Measurements from ENCODE around the gene PRDM2.

Gene PRDM2

GRCh38 chr1:13769212-13769611, 69.2 kb downstream of the PRDM2 start:
- no peak for DNase-seq

- DNase-seq, result no peak
These were observed 69.8 kb downstream of the PRDM2 start for GRCh38 chr1:13769830-13770229.

GRCh38 chr1:13770743-13771142, 70.8 kb downstream of the PRDM2 start:
- DNase-seq, result no peak

- no peak for DNase-seq
These were observed 71.8 kb downstream of the PRDM2 start for GRCh38 chr1:13771745-13772144.

DNA sequence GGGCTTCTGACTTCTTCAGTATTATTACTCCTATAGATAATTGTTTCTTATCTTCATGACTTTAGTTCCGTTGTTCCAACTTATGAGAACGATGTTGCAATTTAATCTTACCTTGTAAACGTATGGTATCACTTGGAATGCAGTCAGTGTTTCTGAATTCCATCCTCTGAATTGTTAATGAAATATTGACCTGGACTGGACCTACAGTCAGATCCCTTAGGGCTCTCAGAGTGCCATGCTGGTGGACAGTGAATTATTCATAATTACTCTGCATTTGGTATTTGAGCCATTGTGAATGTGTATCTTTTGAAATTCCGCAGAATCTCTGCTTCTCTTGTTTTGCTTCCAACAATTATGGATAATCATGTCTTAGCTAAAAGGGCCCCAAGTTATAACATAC, 72.3 kb downstream of the PRDM2 start:
- no peak for DNase-seq

GRCh38 chr1:13774121-13774520, 74.1 kb downstream of the PRDM2 start:
- no peak for DNase-seq

GRCh38 chr1:13775459-13775858, 75.5 kb downstream of the PRDM2 start:
- no peak for DNase-seq

DNA sequence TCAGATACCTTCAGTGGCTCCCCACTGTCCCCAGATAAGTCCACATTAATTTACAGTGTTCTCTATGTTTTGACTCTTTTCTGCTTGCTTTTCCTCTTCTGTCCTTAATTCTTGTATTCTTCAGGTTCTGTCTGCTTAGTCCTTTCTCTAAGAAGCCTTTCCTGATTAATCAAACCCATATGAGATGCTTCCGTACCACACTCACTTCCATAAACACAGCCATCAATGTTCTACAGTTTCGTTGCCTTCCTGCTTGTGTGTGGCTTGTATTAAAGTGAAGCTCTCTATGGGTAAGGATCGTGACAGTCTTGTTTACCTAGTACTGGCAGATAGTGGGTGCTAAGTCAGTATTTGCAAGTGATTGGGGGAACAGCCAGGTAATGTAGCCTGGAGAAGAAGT, 75.9 kb downstream of the PRDM2 start:
- no peak for DNase-seq

DNA sequence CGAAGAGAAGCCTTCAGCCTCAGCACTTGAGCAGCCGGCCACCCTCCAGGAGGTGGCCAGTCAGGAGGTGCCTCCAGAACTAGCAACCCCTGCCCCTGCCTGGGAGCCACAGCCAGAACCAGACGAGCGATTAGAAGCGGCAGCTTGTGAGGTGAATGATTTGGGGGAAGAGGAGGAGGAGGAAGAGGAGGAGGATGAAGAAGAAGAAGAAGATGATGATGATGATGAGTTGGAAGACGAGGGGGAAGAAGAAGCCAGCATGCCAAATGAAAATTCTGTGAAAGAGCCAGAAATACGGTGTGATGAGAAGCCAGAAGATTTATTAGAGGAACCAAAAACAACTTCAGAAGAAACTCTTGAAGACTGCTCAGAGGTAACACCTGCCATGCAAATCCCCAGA, 78.4 kb downstream of the PRDM2 start:
- DNase-seq, result no peak

GRCh38 chr1:13779930-13780329, 79.9 kb downstream of the PRDM2 start:
- DNase-seq, result no peak

GRCh38 chr1:13780780-13781179, 80.8 kb downstream of the PRDM2 start:
- no peak for DNase-seq

GRCh38 chr1:13781228-13781627, 81.2 kb downstream of the PRDM2 start:
- DNase-seq, result no peak

DNA sequence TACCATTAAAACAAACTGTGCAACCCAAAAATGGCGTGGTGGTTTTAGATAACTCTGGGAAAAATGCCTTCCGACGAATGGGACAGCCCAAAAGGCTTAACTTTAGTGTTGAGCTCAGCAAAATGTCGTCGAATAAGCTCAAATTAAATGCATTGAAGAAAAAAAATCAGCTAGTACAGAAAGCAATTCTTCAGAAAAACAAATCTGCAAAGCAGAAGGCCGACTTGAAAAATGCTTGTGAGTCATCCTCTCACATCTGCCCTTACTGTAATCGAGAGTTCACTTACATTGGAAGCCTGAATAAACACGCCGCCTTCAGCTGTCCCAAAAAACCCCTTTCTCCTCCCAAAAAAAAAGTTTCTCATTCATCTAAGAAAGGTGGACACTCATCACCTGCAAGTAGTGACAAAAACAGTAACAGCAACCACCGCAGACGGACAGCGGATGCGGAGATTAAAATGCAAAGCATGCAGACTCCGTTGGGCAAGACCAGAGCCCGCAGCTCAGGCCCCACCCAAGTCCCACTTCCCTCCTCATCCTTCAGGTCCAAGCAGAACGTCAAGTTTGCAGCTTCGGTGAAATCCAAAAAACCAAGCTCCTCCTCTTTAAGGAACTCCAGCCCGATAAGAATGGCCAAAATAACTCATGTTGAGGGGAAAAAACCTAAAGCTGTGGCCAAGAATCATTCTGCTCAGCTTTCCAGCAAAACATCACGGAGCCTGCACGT, 82.1 kb downstream of the PRDM2 start:
- no peak for DNase-seq

DNA sequence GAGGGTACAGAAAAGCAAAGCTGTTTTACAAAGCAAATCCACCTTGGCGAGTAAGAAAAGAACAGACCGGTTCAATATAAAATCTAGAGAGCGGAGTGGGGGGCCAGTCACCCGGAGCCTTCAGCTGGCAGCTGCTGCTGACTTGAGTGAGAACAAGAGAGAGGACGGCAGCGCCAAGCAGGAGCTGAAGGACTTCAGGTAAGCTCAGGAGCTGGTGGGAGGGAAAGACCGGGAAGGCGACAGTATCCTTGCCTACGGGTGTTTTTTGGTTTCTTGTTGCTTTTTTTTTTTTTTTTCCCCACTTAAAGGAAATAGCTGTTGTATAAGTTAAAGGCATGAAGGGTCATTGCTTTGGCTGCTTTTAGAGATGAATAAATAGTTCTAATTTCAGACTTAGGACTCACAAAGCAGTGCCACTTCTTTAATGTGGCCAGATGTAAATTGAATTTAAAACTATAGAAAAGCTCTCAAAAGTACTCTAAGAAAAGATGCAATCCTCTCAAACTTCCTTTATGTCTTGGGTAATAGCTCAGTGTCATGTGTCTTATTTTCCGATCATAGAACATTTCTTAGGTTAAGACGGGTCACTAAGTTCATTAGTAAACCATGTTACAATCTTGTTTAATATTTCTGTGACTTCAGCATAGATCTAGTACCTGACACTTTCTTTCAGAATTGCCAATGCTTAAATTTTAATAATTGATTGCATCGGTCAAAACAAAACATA, 82.8 kb downstream of the PRDM2 start:
- DNase-seq, result no peak

GRCh38 chr1:13783551-13783950, 83.6 kb downstream of the PRDM2 start:
- DNase-seq, result no peak

DNA sequence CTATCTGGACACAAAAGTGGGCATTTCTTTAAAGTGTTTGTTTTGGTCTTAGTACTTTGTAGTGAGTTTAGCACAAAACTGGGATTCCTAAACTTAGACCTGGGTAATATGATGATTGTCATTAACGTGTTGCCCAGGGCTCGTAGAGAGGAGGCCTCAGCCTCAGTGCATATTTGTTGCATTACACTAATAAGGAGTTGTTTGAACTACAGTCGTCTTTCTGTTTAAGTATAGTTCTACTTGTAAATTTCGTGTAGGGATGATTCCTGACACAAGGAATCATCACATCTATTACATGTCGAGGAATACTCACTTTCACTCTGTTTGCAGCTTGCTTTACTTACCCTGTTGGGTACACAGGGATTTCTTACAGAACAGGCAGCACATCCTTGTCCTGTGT, 85.0 kb downstream of the PRDM2 start:
- DNase-seq, result no peak

GRCh38 chr1:13786541-13786940, 86.6 kb downstream of the PRDM2 start:
- DNase-seq, result no peak

DNA sequence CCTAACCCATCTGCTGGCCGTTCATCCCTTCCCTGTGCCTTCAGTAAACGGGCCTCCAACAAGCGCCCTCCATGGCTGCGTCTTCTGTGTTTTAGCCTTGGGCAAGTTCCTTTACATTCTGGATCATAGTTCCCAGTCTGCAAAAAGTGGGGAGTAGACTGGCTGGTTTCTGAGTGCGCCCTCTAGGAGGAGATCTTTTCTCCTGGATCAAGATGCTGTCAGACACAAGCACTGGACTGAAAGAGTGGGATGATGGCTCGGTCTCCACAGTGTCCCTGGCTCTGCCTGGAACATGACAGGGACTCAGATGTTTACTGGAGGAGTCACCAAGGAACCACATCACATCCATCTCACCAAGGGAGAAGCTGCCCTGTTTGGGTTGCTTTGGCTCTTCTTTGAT, 88.8 kb downstream of the PRDM2 start:
- DNase-seq, result no peak

DNA sequence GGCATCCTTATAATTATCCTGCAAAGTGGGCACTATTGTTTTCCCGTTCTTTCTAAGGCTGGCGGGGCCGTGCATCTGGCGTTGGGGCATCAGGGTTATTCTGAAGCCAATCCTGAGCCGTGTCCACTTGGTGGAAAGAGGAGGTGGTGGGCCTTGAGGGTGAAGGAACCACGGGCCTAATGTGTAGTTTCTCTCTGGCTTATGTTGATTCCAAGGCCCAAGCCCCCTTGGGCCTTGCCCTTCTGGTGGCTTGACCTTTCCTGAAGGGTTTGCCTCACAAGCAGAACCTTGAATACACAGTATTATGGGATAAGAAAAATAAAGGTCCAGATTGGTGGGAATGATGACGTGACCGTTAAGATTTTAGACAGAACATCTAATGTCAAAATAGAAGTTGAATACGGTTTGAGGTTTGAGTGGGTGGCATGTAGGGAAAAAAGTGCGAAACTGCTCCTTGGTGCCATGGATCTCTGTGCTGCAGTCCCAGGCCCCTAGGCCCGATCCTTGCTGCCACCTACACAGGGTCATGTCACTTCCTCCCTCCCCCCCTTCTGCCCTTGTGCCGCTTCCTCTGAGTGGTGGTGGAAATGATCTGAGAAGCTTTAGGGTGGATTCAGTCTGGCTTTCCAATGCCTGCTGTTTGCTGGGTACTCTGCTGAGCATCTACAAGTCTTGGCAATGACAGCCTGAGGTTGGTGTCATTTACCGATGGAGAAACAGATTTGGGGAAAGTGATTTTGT, 90.5 kb downstream of the PRDM2 start:
- DNase-seq, result no peak

- no peak for DNase-seq
These were observed 92.4 kb downstream of the PRDM2 start for GRCh38 chr1:13792419-13792818.

DNA sequence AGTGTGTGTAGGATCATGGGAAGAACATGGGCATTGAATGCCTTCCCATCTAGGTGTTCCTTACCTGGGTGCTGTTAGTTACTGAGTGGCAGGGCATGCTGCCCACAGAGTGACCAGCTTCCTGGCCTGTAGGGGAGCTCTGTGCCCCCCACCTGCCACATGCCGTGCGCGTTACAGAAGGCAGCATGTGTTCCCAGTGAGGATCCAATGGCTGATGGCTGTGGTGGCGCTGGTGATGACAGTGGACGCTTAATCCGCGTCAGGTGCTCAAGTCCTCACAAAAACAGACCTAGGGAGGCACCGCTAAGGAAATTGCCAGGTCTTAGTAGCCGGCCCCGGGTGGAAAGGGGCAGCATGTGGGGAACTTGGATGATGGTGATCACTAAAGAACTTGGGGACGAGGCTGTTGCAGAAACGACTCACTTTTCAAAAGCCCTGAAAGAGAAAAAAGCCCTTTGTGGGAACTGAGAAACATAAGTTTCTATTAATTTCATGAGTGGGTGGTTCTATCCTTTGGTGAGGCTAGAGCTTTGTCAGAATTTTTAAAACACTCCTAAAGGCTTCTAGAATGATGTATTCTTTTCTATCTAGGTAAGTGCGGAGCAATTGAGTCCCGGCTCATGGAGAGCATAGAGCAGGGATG, 93.2 kb downstream of the PRDM2 start:
- DNase-seq, result no peak

- no peak for DNase-seq
These were observed 94.5 kb downstream of the PRDM2 start for GRCh38 chr1:13794231-13795187.
